ENCODE data around the gene OAS1.

The OAS1 gene

GRCh38 chr12:112967306-112967705 lies 60.5 kb downstream of the OAS1 start:
- DNase-seq (ENCODE audit: low spot score): no peak

- no peak for DNase-seq (ENCODE audit: low spot score)
Observed at GRCh38 chr12:112967858-112968257, 61.1 kb downstream of the OAS1 start.

Data from HuH-7 (cell line).